Measurements from ENCODE around the gene HSD17B12.

GRCh38 chr11:43680521-43681400, at the start of gene HSD17B12:
- no peak for TF ChIP-seq CTCF (IDR thresholded peaks at IDR 0.05; ENCODE audit: low read length)
- TF ChIP-seq EZH2 (optimal IDR thresholded peaks at IDR 0.05; ENCODE audit: low read depth, low read length) = no peak
- no peak for TF ChIP-seq EZH2phosphoT487 (IDR thresholded peaks at IDR 0.05; ENCODE audit: low read length)

Measured in MM.1S (cell line).